ENCODE measurements around the gene FAM83F. TPM values are rescaled to one million over a fixed set of nuclear protein-coding genes. Genes with fewer than 3 reads are reported as not detected.
A peak's percentile ranks its signal among the peaks of the same experiment; 100 is the strongest.

FAM83F gene
- total RNA-seq, 1 experiment from 2014 or later, result 43.1 TPM

DNA sequence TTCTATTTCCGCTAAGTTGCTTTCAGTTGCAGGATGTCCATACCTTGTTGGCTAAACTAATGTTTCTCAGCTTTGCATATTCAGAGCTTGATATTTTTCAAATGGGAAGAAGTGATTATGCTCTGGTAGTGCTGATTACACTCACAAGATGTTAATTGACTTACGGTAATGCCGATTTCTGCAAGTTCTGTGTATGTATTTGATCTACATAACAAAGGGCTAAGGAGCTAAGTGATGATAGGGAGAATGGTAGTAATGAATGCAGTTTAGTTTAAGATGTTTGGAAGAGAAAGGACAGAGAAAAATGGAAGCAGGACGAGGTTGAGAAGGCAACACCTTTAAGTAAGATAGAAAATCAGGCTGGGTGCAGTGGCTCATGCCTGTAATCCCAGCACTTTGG, 61.4 kb downstream of the FAM83F start:
- H3K36me3 Mint-ChIP-seq, result no peaks in the 10 kb centered on the region
- H3K4me3 Mint-ChIP-seq, result peak overlapping the region; percentile 0
- CTCF ChIA-PET, result interaction anchor here (1.0 kb wide), 1 partner anchor 248 kb away, joined by 3 read pairs; no protein-coding TSS in a partner anchor

More for the DNA sequence above, 61.4 kb downstream of the FAM83F start:
- no peaks in the 10 kb centered on the region for H3K9me3 Mint-ChIP-seq
- peak overlapping the region; percentile 46 for H3K27ac Mint-ChIP-seq
- H3K27me3 Mint-ChIP-seq (ENCODE audit: low read depth), result no peaks in the 10 kb centered on the region
- DNase-seq (ENCODE audit: low spot score) (no peak), ATAC-seq (0 out of 2 replicates have a peak, but pooled peaks have one; percentile 13)
- H3K4me1 Mint-ChIP-seq, result peaks cover 51% of the 10 kb centered on the region
- TF ChIP-seq FOXP1 (CRISPR knock-in tag; IDR thresholded peaks at IDR 0.05; ENCODE audit: borderline replicate concordance) (no peak), NFATC4 (CRISPR knock-in tag; IDR thresholded peaks at IDR 0.05) (no peak), NR2C2 (CRISPR knock-in tag; IDR thresholded peaks at IDR 0.05) (no peak), TEAD1 (CRISPR knock-in tag; IDR thresholded peaks at IDR 0.05) (no peak), ZNF138 (CRISPR knock-in tag; conservative IDR thresholded peaks at IDR 0.05) (no peak), ZNF423 (CRISPR knock-in tag; IDR thresholded peaks at IDR 0.05) (no peak), SP1 (CRISPR knock-in tag; conservative IDR thresholded peaks at IDR 0.05) (no peak), ZNF219 (CRISPR knock-in tag; IDR thresholded peaks at IDR 0.05; ENCODE audit: borderline replicate concordance) (no peak)
- TF ChIP-seq, protein P1, sequence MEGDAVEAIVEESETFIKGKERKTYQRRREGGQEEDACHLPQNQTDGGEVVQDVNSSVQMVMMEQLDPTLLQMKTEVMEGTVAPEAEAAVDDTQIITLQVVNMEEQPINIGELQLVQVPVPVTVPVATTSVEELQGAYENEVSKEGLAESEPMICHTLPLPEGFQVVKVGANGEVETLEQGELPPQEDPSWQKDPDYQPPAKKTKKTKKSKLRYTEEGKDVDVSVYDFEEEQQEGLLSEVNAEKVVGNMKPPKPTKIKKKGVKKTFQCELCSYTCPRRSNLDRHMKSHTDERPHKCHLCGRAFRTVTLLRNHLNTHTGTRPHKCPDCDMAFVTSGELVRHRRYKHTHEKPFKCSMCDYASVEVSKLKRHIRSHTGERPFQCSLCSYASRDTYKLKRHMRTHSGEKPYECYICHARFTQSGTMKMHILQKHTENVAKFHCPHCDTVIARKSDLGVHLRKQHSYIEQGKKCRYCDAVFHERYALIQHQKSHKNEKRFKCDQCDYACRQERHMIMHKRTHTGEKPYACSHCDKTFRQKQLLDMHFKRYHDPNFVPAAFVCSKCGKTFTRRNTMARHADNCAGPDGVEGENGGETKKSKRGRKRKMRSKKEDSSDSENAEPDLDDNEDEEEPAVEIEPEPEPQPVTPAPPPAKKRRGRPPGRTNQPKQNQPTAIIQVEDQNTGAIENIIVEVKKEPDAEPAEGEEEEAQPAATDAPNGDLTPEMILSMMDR (IDR thresholded peaks at IDR 0.05), result no peak
- TF ChIP-seq, protein P2, sequence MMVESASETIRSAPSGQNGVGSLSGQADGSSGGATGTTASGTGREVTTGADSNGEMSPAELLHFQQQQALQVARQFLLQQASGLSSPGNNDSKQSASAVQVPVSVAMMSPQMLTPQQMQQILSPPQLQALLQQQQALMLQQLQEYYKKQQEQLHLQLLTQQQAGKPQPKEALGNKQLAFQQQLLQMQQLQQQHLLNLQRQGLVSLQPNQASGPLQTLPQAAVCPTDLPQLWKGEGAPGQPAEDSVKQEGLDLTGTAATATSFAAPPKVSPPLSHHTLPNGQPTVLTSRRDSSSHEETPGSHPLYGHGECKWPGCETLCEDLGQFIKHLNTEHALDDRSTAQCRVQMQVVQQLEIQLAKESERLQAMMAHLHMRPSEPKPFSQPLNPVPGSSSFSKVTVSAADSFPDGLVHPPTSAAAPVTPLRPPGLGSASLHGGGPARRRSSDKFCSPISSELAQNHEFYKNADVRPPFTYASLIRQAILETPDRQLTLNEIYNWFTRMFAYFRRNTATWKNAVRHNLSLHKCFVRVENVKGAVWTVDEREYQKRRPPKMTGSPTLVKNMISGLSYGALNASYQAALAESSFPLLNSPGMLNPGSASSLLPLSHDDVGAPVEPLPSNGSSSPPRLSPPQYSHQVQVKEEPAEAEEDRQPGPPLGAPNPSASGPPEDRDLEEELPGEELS (CRISPR knock-in tag; IDR thresholded peaks at IDR 0.05), result no peak
- TF ChIP-seq, protein P3, sequence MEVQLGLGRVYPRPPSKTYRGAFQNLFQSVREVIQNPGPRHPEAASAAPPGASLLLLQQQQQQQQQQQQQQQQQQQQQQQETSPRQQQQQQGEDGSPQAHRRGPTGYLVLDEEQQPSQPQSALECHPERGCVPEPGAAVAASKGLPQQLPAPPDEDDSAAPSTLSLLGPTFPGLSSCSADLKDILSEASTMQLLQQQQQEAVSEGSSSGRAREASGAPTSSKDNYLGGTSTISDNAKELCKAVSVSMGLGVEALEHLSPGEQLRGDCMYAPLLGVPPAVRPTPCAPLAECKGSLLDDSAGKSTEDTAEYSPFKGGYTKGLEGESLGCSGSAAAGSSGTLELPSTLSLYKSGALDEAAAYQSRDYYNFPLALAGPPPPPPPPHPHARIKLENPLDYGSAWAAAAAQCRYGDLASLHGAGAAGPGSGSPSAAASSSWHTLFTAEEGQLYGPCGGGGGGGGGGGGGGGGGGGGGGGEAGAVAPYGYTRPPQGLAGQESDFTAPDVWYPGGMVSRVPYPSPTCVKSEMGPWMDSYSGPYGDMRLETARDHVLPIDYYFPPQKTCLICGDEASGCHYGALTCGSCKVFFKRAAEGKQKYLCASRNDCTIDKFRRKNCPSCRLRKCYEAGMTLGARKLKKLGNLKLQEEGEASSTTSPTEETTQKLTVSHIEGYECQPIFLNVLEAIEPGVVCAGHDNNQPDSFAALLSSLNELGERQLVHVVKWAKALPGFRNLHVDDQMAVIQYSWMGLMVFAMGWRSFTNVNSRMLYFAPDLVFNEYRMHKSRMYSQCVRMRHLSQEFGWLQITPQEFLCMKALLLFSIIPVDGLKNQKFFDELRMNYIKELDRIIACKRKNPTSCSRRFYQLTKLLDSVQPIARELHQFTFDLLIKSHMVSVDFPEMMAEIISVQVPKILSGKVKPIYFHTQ (CRISPR knock-in tag; IDR thresholded peaks at IDR 0.05), result no peak
- TF ChIP-seq, protein P4, sequence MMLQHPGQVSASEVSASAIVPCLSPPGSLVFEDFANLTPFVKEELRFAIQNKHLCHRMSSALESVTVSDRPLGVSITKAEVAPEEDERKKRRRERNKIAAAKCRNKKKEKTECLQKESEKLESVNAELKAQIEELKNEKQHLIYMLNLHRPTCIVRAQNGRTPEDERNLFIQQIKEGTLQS (CRISPR knock-in tag; conservative IDR thresholded peaks at IDR 0.05), result no peak
- TF ChIP-seq, protein P5, sequence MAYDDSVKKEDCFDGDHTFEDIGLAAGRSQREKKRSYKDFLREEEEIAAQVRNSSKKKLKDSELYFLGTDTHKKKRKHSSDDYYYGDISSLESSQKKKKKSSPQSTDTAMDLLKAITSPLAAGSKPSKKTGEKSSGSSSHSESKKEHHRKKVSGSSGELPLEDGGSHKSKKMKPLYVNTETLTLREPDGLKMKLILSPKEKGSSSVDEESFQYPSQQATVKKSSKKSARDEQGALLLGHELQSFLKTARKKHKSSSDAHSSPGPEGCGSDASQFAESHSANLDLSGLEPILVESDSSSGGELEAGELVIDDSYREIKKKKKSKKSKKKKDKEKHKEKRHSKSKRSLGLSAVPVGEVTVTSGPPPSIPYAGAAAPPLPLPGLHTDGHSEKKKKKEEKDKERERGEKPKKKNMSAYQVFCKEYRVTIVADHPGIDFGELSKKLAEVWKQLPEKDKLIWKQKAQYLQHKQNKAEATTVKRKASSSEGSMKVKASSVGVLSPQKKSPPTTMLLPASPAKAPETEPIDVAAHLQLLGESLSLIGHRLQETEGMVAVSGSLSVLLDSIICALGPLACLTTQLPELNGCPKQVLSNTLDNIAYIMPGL (CRISPR knock-in tag; IDR thresholded peaks at IDR 0.05), result no peak
- TF ChIP-seq, protein P6, sequence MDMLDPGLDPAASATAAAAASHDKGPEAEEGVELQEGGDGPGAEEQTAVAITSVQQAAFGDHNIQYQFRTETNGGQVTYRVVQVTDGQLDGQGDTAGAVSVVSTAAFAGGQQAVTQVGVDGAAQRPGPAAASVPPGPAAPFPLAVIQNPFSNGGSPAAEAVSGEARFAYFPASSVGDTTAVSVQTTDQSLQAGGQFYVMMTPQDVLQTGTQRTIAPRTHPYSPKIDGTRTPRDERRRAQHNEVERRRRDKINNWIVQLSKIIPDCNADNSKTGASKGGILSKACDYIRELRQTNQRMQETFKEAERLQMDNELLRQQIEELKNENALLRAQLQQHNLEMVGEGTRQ (CRISPR knock-in tag; IDR thresholded peaks at IDR 0.05), result no peak
- TF ChIP-seq, protein P7, sequence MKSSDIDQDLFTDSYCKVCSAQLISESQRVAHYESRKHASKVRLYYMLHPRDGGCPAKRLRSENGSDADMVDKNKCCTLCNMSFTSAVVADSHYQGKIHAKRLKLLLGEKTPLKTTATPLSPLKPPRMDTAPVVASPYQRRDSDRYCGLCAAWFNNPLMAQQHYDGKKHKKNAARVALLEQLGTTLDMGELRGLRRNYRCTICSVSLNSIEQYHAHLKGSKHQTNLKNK (CRISPR knock-in tag; IDR thresholded peaks at IDR 0.05), result no peak; the same call in 1 of the 2 replicates
- POLR2A ChIA-PET, result interaction anchor here (0.5 kb wide), 2 partner anchors 77 to 452 kb away, joined by 3 to 10 read pairs; no protein-coding TSS in a partner anchor

Data from WTC11 (cell line).